ENCODE results near the gene ARL6IP5.

ARL6IP5 gene

GRCh38 chr3:69121513-69121912 is 36.8 kb downstream of the ARL6IP5 start:
- no peak overlapping the region for H3K4me3 ChIP-seq (ENCODE audit: low read depth, low read length)
- TF ChIP-seq CTCF (IDR thresholded peaks at IDR 0.05; ENCODE audit: control insufficient read depth, extremely low read depth, insufficient read depth): no peak
- no peak for DNase-seq (ENCODE audit: low read depth)

- no peak for DNase-seq (ENCODE audit: low read depth)
- H3K4me3 ChIP-seq (ENCODE audit: low read depth, low read length): no peak overlapping the region
- TF ChIP-seq CTCF (IDR thresholded peaks at IDR 0.05; ENCODE audit: control insufficient read depth, extremely low read depth, insufficient read depth): no peak
Observed at GRCh38 chr3:69121950-69122349, 37.2 kb downstream of the ARL6IP5 start.

- TF ChIP-seq CTCF (IDR thresholded peaks at IDR 0.05; ENCODE audit: control insufficient read depth, extremely low read depth, insufficient read depth): no peak
- DNase-seq (ENCODE audit: low read depth): no peak
- H3K4me3 ChIP-seq (ENCODE audit: low read depth, low read length): no peak within 1 kb of the TSS
Observed at GRCh38 chr3:69122403-69122802, 37.7 kb downstream of the ARL6IP5 start, which contains the start of gene LMOD3. LMOD3 (minus strand) TSS chr3:69122595; CDS start chr3:69122386, 209 bp downstream.

GRCh38 chr3:69126216-69126615 is 41.5 kb downstream of the ARL6IP5 start:
- H3K4me3 ChIP-seq (ENCODE audit: low read depth, low read length): no peak overlapping the region
- no peak for TF ChIP-seq CTCF (IDR thresholded peaks at IDR 0.05; ENCODE audit: control insufficient read depth, extremely low read depth, insufficient read depth)
- no peak for DNase-seq (ENCODE audit: low read depth)

- no peak for TF ChIP-seq CTCF (IDR thresholded peaks at IDR 0.05; ENCODE audit: control insufficient read depth, extremely low read depth, insufficient read depth)
- no peak for DNase-seq (ENCODE audit: low read depth)
- no peak overlapping the region for H3K4me3 ChIP-seq (ENCODE audit: low read depth, low read length)
Observed at GRCh38 chr3:69126999-69127398, 42.3 kb downstream of the ARL6IP5 start.

- H3K4me3 ChIP-seq (ENCODE audit: low read depth, low read length): no peak overlapping the region
- no peak for TF ChIP-seq CTCF (IDR thresholded peaks at IDR 0.05; ENCODE audit: control insufficient read depth, extremely low read depth, insufficient read depth)
- no peak for DNase-seq (ENCODE audit: low read depth)
Observed at GRCh38 chr3:69128509-69128908, 43.8 kb downstream of the ARL6IP5 start.

- no peak overlapping the region for H3K4me3 ChIP-seq (ENCODE audit: low read depth, low read length)
- no peak for DNase-seq (ENCODE audit: low read depth)
- no peak for TF ChIP-seq CTCF (IDR thresholded peaks at IDR 0.05; ENCODE audit: control insufficient read depth, extremely low read depth, insufficient read depth)
Observed at GRCh38 chr3:69129531-69129930, 44.8 kb downstream of the ARL6IP5 start.

Measured in LNCaP clone FGC (cell line).